ENCODE data around the gene SLC6A14. TPM values are rescaled to one million over a fixed set of nuclear protein-coding genes. Genes with fewer than 3 reads are reported as not detected.

Gene SLC6A14
- total and polyA plus RNA-seq, 2 experiments from 2014 or later: not detected

DNA sequence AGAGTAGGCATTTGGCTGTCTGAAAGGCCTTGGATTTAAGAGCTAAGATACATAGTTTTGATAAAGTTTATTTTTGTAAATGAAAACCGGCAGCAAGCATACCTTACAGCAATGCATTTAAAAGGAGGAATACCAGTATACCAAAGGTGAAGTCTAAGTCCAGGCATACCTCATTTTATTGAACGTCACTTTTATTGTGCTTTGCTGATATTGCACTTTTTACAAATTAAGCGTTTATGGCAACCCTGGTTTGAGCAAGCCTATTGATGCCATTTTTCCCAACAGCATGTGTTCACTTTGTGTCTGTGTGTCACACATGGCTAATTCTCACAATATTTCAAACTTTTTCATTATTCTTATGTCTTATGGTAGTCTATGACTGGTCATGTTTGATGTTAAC is 8.4 kb upstream of the SLC6A14 start:
- no peaks in the 10 kb centered on the region for H3K4me1 ChIP-seq (ENCODE audit: insufficient read depth)
- ATAC-seq: no peak
- no peaks in the 10 kb centered on the region for H3K36me3 Mint-ChIP-seq (ENCODE audit: low read depth)
- H3K79me2 ChIP-seq (replicated peaks; ENCODE audit: insufficient read depth): no peaks in the 10 kb centered on the region
- H3K9me2 ChIP-seq (ENCODE audit: insufficient read depth): no peaks in the 10 kb centered on the region
- TF ChIP-seq, protein P1, sequence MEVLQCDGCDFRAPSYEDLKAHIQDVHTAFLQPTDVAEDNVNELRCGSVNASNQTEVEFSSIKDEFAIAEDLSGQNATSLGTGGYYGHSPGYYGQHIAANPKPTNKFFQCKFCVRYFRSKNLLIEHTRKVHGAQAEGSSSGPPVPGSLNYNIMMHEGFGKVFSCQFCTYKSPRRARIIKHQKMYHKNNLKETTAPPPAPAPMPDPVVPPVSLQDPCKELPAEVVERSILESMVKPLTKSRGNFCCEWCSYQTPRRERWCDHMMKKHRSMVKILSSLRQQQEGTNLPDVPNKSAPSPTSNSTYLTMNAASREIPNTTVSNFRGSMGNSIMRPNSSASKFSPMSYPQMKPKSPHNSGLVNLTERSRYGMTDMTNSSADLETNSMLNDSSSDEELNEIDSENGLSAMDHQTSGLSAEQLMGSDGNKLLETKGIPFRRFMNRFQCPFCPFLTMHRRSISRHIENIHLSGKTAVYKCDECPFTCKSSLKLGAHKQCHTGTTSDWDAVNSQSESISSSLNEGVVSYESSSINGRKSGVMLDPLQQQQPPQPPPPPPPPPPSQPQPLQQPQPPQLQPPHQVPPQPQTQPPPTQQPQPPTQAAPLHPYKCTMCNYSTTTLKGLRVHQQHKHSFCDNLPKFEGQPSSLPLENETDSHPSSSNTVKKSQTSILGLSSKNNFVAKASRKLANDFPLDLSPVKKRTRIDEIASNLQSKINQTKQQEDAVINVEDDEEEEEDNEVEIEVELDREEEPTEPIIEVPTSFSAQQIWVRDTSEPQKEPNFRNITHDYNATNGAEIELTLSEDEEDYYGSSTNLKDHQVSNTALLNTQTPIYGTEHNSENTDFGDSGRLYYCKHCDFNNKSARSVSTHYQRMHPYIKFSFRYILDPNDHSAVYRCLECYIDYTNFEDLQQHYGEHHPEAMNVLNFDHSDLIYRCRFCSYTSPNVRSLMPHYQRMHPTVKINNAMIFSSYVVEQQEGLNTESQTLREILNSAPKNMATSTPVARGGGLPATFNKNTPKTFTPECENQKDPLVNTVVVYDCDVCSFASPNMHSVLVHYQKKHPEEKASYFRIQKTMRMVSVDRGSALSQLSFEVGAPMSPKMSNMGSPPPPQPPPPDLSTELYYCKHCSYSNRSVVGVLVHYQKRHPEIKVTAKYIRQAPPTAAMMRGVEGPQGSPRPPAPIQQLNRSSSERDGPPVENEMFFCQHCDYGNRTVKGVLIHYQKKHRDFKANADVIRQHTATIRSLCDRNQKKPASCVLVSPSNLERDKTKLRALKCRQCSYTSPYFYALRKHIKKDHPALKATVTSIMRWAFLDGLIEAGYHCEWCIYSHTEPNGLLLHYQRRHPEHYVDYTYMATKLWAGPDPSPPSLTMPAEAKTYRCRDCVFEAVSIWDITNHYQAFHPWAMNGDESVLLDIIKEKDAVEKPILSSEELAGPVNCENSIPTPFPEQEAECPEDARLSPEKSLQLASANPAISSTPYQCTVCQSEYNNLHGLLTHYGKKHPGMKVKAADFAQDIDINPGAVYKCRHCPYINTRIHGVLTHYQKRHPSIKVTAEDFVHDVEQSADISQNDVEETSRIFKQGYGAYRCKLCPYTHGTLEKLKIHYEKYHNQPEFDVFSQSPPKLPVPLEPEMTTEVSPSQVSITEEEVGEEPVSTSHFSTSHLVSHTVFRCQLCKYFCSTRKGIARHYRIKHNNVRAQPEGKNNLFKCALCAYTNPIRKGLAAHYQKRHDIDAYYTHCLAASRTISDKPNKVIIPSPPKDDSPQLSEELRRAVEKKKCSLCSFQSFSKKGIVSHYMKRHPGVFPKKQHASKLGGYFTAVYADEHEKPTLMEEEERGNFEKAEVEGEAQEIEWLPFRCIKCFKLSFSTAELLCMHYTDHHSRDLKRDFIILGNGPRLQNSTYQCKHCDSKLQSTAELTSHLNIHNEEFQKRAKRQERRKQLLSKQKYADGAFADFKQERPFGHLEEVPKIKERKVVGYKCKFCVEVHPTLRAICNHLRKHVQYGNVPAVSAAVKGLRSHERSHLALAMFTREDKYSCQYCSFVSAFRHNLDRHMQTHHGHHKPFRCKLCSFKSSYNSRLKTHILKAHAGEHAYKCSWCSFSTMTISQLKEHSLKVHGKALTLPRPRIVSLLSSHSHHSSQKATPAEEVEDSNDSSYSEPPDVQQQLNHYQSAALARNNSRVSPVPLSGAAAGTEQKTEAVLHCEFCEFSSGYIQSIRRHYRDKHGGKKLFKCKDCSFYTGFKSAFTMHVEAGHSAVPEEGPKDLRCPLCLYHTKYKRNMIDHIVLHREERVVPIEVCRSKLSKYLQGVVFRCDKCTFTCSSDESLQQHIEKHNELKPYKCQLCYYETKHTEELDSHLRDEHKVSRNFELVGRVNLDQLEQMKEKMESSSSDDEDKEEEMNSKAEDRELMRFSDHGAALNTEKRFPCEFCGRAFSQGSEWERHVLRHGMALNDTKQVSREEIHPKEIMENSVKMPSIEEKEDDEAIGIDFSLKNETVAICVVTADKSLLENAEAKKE (CRISPR knock-in tag; IDR thresholded peaks at IDR 0.05): no peak
- TF ChIP-seq NANOG (IDR thresholded peaks at IDR 0.05; ENCODE audit: borderline replicate concordance) (no peak), EZH2 (IDR thresholded peaks at IDR 0.05; ENCODE audit: low read depth, unreplicated experiment) (no peak), ZNF331 (CRISPR knock-in tag; IDR thresholded peaks at IDR 0.05; ENCODE audit: low read depth) (no peak), STAT1 (IDR thresholded peaks at IDR 0.05; ENCODE audit: unreplicated experiment) (no peak), ZNF114 (CRISPR knock-in tag; IDR thresholded peaks at IDR 0.05) (no peak), JUNB (IDR thresholded peaks at IDR 0.05; ENCODE audit: unreplicated experiment) (no peak), POLR2AphosphoS5 (IDR thresholded peaks at IDR 0.05; ENCODE audit: low read depth) (no peak), CREB1 (CRISPR knock-in tag; IDR thresholded peaks at IDR 0.05; ENCODE audit: low read depth) (no peak), EZH2phosphoT487 (IDR thresholded peaks at IDR 0.05; ENCODE audit: unreplicated experiment) (no peak)
- TF ChIP-seq, protein P2, sequence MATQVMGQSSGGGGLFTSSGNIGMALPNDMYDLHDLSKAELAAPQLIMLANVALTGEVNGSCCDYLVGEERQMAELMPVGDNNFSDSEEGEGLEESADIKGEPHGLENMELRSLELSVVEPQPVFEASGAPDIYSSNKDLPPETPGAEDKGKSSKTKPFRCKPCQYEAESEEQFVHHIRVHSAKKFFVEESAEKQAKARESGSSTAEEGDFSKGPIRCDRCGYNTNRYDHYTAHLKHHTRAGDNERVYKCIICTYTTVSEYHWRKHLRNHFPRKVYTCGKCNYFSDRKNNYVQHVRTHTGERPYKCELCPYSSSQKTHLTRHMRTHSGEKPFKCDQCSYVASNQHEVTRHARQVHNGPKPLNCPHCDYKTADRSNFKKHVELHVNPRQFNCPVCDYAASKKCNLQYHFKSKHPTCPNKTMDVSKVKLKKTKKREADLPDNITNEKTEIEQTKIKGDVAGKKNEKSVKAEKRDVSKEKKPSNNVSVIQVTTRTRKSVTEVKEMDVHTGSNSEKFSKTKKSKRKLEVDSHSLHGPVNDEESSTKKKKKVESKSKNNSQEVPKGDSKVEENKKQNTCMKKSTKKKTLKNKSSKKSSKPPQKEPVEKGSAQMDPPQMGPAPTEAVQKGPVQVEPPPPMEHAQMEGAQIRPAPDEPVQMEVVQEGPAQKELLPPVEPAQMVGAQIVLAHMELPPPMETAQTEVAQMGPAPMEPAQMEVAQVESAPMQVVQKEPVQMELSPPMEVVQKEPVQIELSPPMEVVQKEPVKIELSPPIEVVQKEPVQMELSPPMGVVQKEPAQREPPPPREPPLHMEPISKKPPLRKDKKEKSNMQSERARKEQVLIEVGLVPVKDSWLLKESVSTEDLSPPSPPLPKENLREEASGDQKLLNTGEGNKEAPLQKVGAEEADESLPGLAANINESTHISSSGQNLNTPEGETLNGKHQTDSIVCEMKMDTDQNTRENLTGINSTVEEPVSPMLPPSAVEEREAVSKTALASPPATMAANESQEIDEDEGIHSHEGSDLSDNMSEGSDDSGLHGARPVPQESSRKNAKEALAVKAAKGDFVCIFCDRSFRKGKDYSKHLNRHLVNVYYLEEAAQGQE (IDR thresholded peaks at IDR 0.05; ENCODE audit: unreplicated experiment): no peak
- TF ChIP-seq, protein P3, sequence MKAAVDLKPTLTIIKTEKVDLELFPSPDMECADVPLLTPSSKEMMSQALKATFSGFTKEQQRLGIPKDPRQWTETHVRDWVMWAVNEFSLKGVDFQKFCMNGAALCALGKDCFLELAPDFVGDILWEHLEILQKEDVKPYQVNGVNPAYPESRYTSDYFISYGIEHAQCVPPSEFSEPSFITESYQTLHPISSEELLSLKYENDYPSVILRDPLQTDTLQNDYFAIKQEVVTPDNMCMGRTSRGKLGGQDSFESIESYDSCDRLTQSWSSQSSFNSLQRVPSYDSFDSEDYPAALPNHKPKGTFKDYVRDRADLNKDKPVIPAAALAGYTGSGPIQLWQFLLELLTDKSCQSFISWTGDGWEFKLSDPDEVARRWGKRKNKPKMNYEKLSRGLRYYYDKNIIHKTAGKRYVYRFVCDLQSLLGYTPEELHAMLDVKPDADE (IDR thresholded peaks at IDR 0.05): no peak
- TF ChIP-seq, protein P4, sequence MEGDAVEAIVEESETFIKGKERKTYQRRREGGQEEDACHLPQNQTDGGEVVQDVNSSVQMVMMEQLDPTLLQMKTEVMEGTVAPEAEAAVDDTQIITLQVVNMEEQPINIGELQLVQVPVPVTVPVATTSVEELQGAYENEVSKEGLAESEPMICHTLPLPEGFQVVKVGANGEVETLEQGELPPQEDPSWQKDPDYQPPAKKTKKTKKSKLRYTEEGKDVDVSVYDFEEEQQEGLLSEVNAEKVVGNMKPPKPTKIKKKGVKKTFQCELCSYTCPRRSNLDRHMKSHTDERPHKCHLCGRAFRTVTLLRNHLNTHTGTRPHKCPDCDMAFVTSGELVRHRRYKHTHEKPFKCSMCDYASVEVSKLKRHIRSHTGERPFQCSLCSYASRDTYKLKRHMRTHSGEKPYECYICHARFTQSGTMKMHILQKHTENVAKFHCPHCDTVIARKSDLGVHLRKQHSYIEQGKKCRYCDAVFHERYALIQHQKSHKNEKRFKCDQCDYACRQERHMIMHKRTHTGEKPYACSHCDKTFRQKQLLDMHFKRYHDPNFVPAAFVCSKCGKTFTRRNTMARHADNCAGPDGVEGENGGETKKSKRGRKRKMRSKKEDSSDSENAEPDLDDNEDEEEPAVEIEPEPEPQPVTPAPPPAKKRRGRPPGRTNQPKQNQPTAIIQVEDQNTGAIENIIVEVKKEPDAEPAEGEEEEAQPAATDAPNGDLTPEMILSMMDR (conservative IDR thresholded peaks at IDR 0.05; ENCODE audit: low read depth in 2 of 2): no peak
- no peaks in the 10 kb centered on the region for H3F3A ChIP-seq (replicated peaks; ENCODE audit: low read depth)
- H3K4me3 Mint-ChIP-seq: no peak overlapping the region
- H3K27ac Mint-ChIP-seq: no peak overlapping the region
- no peaks in the 10 kb centered on the region for H3K27me3 Mint-ChIP-seq (ENCODE audit: insufficient read depth, low read depth, poor library complexity)
- H3K36me3 ChIP-seq (ENCODE audit: insufficient read depth): no peaks in the 10 kb centered on the region
- H3K4me2 ChIP-seq: no peak overlapping the region
- no peaks in the 10 kb centered on the region for H4K20me1 ChIP-seq (replicated peaks; ENCODE audit: insufficient read depth)
- H3K4me1 Mint-ChIP-seq: no peaks in the 10 kb centered on the region
- no peak for DNase-seq (ENCODE audit: low spot score)
- H3K4me3 ChIP-seq: no peak overlapping the region
- H3K27me3 ChIP-seq (ENCODE audit: insufficient read depth): no peaks in the 10 kb centered on the region
- no peak overlapping the region for H3K27ac ChIP-seq (ENCODE audit: low read depth)
- H2AFZ ChIP-seq: no peak overlapping the region
- H3K9me3 Mint-ChIP-seq: no peaks in the 10 kb centered on the region

All from GM23338 (cell line).